HepG2 (cell line): ENCODE data around the gene UQCRC1. TPM values are rescaled to one million over a fixed set of nuclear protein-coding genes. Genes with fewer than 3 reads are reported as not detected.
A peak's percentile ranks its signal among the peaks of the same experiment; 100 is the strongest.

ENCODE experiments used
- ARID4A ChIP-seq: sonication (generic); formaldehyde crosslinking; IDR thresholded peaks from 2 replicates; pipeline ENCODE4 v1.5.0; 2020; ENCODE audit warnings: mild to moderate bottlenecking, missing genetic modification reagents, borderline replicate concordance
- CBFB ChIP-seq: sonication (generic); formaldehyde crosslinking; IDR thresholded peaks from 2 replicates; pipeline ENCODE4 v1.4.0; 2020; ENCODE audit warnings: missing genetic modification reagents
- DDIT3 ChIP-seq: sonication (generic); formaldehyde crosslinking; IDR thresholded peaks from 2 replicates; pipeline ENCODE4 v1.4.0; 2020; ENCODE audit warnings: mild to moderate bottlenecking, missing genetic modification reagents
- FOXK2 ChIP-seq: fragments of 450-650 bp; IDR thresholded peaks from 2 replicates; pipeline ENCODE4 v1.6.1; 2016
- REL ChIP-seq: sonication (generic); formaldehyde crosslinking; conservative IDR thresholded peaks from 2 replicates; pipeline ENCODE4 v1.8.0; 2022; ENCODE audit warnings: mild to moderate bottlenecking, missing genetic modification reagents, moderate library complexity
- TEAD3 ChIP-seq: optimal IDR thresholded peaks from 2 replicates; pipeline ENCODE3; 2016; ENCODE audit warnings: borderline replicate concordance
- ZBTB26 ChIP-seq: IDR thresholded peaks from 2 replicates; pipeline ENCODE4 v1.6.1; 2016; ENCODE audit warnings: missing compliant biosample characterization, missing genetic modification reagents, borderline replicate concordance
- ZEB1 ChIP-seq: IDR thresholded peaks from 2 replicates; pipeline ENCODE4 v1.6.1; 2012; ENCODE audit warnings: mild to moderate bottlenecking, low read depth, inconsistent platforms; ENCODE audit not compliant: insufficient replicate concordance
- ZNF264 ChIP-seq: sonication (generic); formaldehyde crosslinking; IDR thresholded peaks from 2 replicates; pipeline ENCODE4 v1.4.0; 2020; ENCODE audit warnings: missing genetic modification reagents
- ZNF556 ChIP-seq: sonication (generic); formaldehyde crosslinking; IDR thresholded peaks from 2 replicates; pipeline ENCODE4 v1.4.0; 2020; ENCODE audit warnings: mild to moderate bottlenecking, missing genetic modification reagents, borderline replicate concordance
- ZNF724P ChIP-seq: sonication (generic); formaldehyde crosslinking; IDR thresholded peaks from 2 replicates; pipeline ENCODE4 v1.8.0; 2022; ENCODE audit warnings: missing genetic modification reagents, borderline replicate concordance
- polyA plus RNA-seq, 8 experiments: library from polyadenylated mRNA; depleted of rRNA in 3 of 8; stranded (reverse) in 7 of 8; unstranded in 1 of 8; fragments of >200 nt; fragmentation: Illumina TruSeq in 4 of 8; extraction: Trizol in 4 of 8; gene quantifications; 2 replicates each; pipeline versions ENCODE4 v1.2.1 to v1.2.3, GENCODE V29; 2011 to 2016; ENCODE audit warnings: low read depth in 4 of 8, missing spikeins in 1 of 8, mixed read lengths in 1 of 8; ENCODE audit not compliant: insufficient read depth in 1 of 8
- total RNA-seq, 5 experiments: library from RNA; depleted of rRNA; stranded (reverse); fragments of >200 nt; fragmentation: Illumina TruSeq; extraction: Trizol; gene quantifications; 2 replicates each; pipeline ENCODE4 v1.2.3, GENCODE V29; 2016; ENCODE audit warnings: low read depth in 1 of 5
- TF ChIP-seq, protein P1 (sequence below), 2 experiments: IDR thresholded peaks; 2 replicates each; pipeline ENCODE4 v1.6.1; 2011 to 2012; ENCODE audit warnings: low read length in 2 of 2, borderline replicate concordance in 1 of 2, low read depth in 1 of 2, mild to moderate bottlenecking in 1 of 2, moderate library complexity in 1 of 2
- TF ChIP-seq, protein P2 (sequence below): sonication (generic); formaldehyde crosslinking; IDR thresholded peaks from 2 replicates; pipeline ENCODE4 v1.5.1; 2020; ENCODE audit warnings: missing genetic modification reagents, mild to moderate bottlenecking, borderline replicate concordance
- TF ChIP-seq, protein P3 (sequence below): IDR thresholded peaks from 2 replicates; pipeline ENCODE4 v1.6.1; 2016; ENCODE audit warnings: low read depth, control low read depth

The UQCRC1 gene
- total and polyA plus RNA-seq, 2 of the 13 experiments (the other 11 are each of a cell fraction or from before 2014, with no cell fraction given) = 316 to 680 TPM

GRCh38 chr3:48556796-48557626 lies 52.4 kb downstream of the UQCRC1 start, which contains the start of gene PFKFB4 (continued):
- TF ChIP-seq, protein P1, sequence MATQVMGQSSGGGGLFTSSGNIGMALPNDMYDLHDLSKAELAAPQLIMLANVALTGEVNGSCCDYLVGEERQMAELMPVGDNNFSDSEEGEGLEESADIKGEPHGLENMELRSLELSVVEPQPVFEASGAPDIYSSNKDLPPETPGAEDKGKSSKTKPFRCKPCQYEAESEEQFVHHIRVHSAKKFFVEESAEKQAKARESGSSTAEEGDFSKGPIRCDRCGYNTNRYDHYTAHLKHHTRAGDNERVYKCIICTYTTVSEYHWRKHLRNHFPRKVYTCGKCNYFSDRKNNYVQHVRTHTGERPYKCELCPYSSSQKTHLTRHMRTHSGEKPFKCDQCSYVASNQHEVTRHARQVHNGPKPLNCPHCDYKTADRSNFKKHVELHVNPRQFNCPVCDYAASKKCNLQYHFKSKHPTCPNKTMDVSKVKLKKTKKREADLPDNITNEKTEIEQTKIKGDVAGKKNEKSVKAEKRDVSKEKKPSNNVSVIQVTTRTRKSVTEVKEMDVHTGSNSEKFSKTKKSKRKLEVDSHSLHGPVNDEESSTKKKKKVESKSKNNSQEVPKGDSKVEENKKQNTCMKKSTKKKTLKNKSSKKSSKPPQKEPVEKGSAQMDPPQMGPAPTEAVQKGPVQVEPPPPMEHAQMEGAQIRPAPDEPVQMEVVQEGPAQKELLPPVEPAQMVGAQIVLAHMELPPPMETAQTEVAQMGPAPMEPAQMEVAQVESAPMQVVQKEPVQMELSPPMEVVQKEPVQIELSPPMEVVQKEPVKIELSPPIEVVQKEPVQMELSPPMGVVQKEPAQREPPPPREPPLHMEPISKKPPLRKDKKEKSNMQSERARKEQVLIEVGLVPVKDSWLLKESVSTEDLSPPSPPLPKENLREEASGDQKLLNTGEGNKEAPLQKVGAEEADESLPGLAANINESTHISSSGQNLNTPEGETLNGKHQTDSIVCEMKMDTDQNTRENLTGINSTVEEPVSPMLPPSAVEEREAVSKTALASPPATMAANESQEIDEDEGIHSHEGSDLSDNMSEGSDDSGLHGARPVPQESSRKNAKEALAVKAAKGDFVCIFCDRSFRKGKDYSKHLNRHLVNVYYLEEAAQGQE (IDR thresholded peaks at IDR 0.05; ENCODE audit: borderline replicate concordance in 1 of 2, low read depth in 1 of 2, low read length in 2 of 2) = peak in 1 of 2 experiments; percentile 59; a peak in 1 of 4 replicates
- TF ChIP-seq, protein P2, sequence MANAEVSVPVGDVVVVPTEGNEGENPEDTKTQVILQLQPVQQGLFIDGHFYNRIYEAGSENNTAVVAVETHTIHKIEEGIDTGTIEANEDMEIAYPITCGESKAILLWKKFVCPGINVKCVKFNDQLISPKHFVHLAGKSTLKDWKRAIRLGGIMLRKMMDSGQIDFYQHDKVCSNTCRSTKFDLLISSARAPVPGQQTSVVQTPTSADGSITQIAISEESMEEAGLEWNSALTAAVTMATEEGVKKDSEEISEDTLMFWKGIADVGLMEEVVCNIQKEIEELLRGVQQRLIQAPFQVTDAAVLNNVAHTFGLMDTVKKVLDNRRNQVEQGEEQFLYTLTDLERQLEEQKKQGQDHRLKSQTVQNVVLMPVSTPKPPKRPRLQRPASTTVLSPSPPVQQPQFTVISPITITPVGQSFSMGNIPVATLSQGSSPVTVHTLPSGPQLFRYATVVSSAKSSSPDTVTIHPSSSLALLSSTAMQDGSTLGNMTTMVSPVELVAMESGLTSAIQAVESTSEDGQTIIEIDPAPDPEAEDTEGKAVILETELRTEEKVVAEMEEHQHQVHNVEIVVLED = peak; percentile 66; the same call in 1 of the 2 replicates
- TF ChIP-seq, protein P3, sequence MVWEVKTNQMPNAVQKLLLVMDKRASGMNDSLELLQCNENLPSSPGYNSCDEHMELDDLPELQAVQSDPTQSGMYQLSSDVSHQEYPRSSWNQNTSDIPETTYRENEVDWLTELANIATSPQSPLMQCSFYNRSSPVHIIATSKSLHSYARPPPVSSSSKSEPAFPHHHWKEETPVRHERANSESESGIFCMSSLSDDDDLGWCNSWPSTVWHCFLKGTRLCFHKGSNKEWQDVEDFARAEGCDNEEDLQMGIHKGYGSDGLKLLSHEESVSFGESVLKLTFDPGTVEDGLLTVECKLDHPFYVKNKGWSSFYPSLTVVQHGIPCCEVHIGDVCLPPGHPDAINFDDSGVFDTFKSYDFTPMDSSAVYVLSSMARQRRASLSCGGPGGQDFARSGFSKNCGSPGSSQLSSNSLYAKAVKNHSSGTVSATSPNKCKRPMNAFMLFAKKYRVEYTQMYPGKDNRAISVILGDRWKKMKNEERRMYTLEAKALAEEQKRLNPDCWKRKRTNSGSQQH (CRISPR knock-in tag) = peak; percentile 75; the same call in 1 of the 2 replicates
- peak; percentile 81; the same call in 1 of the 2 replicates for TF ChIP-seq ARID4A (CRISPR knock-in tag)
- peak; percentile 69; the same call in 1 of the 2 replicates for TF ChIP-seq ZBTB26 (CRISPR knock-in tag)
- peak; percentile 88 for TF ChIP-seq TEAD3 (CRISPR knock-in tag)
- TF ChIP-seq ZEB1 = peak; percentile 26
- TF ChIP-seq REL (CRISPR knock-in tag) = no peak
- TF ChIP-seq ZNF556 (CRISPR knock-in tag) = peak; percentile 58; the same call in 1 of the 2 replicates
- no peak for TF ChIP-seq CBFB (CRISPR knock-in tag)
- peak; percentile 36 for TF ChIP-seq ZNF264 (CRISPR knock-in tag)
- no peak for TF ChIP-seq DDIT3 (CRISPR knock-in tag)
- no peak for TF ChIP-seq FOXK2
- peak; percentile 55; the same call in 1 of the 2 replicates for TF ChIP-seq ZNF724P (CRISPR knock-in tag)
